Mucosa of stomach (tissue), 1 donor: ENCODE results near the gene RNGTT.

Experiments used
- H3K27me3 ChIP-seq: one replicate; pipeline ENCODE4 v1.7.0; 2013; ENCODE audit warnings: mild to moderate bottlenecking, low read length; ENCODE audit not compliant: control insufficient read depth, insufficient read depth
- H3K36me3 ChIP-seq: one replicate; pipeline ENCODE4 v1.7.0; 2013; ENCODE audit warnings: low read length; ENCODE audit not compliant: control insufficient read depth, insufficient read depth
- H3K4me1 ChIP-seq: one replicate; pipeline ENCODE4 v1.7.0; 2013; ENCODE audit warnings: mild to moderate bottlenecking, low read length; ENCODE audit not compliant: control insufficient read depth, insufficient read depth
- H3K4me3 ChIP-seq: one replicate; pipeline ENCODE4 v1.7.0; 2013; ENCODE audit warnings: low read length
- H3K9ac ChIP-seq: one replicate; pipeline ENCODE4 v1.7.0; 2013; ENCODE audit warnings: mild to moderate bottlenecking, low read length, moderate library complexity
- H3K9me3 ChIP-seq: one replicate; pipeline ENCODE4 v1.7.0; 2013; ENCODE audit warnings: mild to moderate bottlenecking, low read length, moderate library complexity; ENCODE audit not compliant: control insufficient read depth
- donor health status: Pancreatic carcinoma.

RNGTT gene

DNA sequence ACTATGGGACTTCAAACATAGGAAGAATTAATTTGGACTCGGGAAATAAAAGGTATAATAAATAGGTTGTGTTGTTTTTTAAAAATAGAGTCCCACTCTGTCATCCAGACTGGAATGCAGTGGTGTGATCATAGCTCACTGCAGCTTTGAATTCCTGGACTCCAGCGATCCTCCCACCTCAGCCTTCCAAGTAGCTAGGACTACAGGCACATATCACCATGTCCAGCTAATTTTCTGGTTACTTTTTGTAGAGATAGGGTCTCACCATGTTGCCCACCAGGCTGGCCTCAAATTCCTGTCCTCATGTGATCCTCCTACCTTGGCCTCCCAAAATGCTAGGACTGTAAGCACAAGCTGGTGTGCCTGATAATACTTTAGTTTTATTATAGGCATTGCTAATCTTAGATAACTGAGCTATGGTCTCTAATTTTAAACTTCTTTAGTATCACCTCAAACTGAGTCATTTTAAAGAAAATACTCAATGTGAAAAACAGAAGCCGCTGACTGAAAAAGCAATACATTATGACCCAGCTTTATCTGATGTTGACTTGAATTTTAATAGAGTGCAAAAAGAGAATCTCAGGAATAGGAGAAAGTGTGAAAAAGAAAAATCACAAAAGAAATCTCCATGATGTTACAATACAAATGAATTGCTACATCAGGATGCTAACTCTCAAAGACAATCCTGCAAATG lies 251.0 kb downstream of the RNGTT start:
- Histone ChIP-seq H3K4me3 (no peak overlapping the region), H3K27me3 (no peaks in the 10 kb centered on the region), H3K36me3 (no peaks in the 10 kb centered on the region), H3K9me3 (no peaks in the 10 kb centered on the region), H3K4me1 (no peaks in the 10 kb centered on the region), H3K9ac (no peak overlapping the region)

GRCh38 chr6:88709819-88710246 lies 253.6 kb downstream of the RNGTT start:
- no peak overlapping the region for H3K4me3 ChIP-seq
- no peaks in the 10 kb centered on the region for H3K9me3 ChIP-seq
- H3K36me3 ChIP-seq = no peaks in the 10 kb centered on the region
- no peak overlapping the region for H3K9ac ChIP-seq
- H3K27me3 ChIP-seq = no peaks in the 10 kb centered on the region
- H3K4me1 ChIP-seq = no peaks in the 10 kb centered on the region

DNA sequence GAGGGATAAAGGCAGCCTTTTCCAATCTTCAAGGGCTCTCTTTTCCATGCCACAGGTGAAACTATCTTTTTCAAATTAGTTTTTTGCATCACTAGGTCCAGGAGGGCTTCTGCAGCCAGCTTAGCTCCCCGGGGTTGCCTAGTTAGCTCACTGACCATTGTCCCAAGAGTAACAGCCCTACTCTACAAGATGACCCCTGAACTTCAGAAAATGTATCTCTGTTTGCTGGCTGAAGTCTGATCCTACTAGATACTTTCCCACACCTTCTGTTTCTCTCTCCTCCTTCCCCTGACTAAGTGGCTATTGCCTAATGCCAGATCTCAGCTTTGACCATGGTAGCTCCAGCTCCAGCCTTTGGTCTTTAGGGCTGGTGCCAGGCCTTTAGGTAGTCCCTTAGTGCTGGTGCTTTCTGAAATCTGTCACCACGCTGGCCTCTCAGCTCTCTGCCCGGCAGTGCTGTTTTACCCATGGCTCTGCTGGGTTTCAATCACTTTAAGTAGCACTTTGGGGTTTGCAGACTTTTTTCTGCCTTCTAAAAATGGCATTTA lies 255.1 kb downstream of the RNGTT start:
- Histone ChIP-seq H3K4me3 (no peak overlapping the region), H3K36me3 (no peaks in the 10 kb centered on the region), H3K4me1 (no peaks in the 10 kb centered on the region), H3K9me3 (no peaks in the 10 kb centered on the region), H3K27me3 (no peaks in the 10 kb centered on the region), H3K9ac (no peak overlapping the region)

DNA sequence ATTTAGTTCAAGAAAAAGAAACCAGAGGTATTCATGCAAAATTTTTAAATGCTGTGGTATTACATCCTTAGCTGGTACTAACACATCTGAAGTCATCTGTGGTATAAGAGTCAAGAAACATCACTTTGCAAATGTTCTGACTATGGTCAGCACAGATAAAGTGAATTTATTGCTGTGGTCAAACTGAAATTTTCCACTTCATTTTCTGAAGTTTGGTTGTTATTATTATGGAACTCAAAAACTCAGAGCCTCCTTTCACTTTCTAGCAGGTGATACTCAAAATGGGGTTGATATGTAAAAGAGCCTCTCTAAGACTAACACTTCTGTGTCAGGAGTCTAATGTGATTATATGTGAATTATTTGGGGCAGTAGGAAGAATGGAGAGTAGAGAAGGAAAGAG lies 257.8 kb downstream of the RNGTT start:
- Histone ChIP-seq H3K9ac (no peak overlapping the region), H3K4me3 (no peak overlapping the region)

DNA sequence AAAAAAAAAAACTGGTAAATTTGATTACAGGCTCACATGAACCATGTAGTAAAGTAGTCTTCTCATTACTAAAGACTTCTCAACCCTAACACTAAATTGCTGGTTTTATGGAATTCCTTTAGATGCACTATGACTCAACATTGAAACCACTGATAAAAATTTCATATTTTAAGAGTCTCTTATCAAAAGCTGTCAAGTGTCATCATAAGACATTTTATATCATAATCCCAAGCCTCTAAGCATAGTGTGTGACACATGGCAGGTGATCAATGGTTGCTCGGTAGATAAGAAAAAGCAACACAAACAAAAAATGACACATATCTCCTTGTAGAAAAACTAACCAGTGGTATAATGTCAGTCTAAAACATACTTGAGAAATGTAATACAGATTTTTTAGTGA lies 258.4 kb downstream of the RNGTT start:
- H3K4me1 ChIP-seq = no peaks in the 10 kb centered on the region
- no peaks in the 10 kb centered on the region for H3K36me3 ChIP-seq
- H3K9ac ChIP-seq = no peak overlapping the region
- no peaks in the 10 kb centered on the region for H3K27me3 ChIP-seq
- no peak overlapping the region for H3K4me3 ChIP-seq
- H3K9me3 ChIP-seq = no peaks in the 10 kb centered on the region

More for the DNA sequence above, 257.8 kb downstream of the RNGTT start:
- H3K4me1 ChIP-seq = no peaks in the 10 kb centered on the region
- no peaks in the 10 kb centered on the region for H3K36me3 ChIP-seq
- no peaks in the 10 kb centered on the region for H3K27me3 ChIP-seq
- H3K9me3 ChIP-seq = no peaks in the 10 kb centered on the region

- Histone ChIP-seq H3K27me3 (no peaks in the 10 kb centered on the region), H3K4me1 (no peaks in the 10 kb centered on the region), H3K36me3 (no peaks in the 10 kb centered on the region), H3K9me3 (no peaks in the 10 kb centered on the region), H3K4me3 (no peak overlapping the region), H3K9ac (no peak overlapping the region)
Observed at GRCh38 chr6:88702956-88703556, 260.4 kb downstream of the RNGTT start.

- H3K9me3 ChIP-seq = no peaks in the 10 kb centered on the region
- no peaks in the 10 kb centered on the region for H3K27me3 ChIP-seq
- H3K36me3 ChIP-seq = no peaks in the 10 kb centered on the region
- H3K4me1 ChIP-seq = no peaks in the 10 kb centered on the region
- H3K9ac ChIP-seq = no peak overlapping the region
- H3K4me3 ChIP-seq = no peak overlapping the region
Observed at GRCh38 chr6:88698661-88699060, 264.8 kb downstream of the RNGTT start.

DNA sequence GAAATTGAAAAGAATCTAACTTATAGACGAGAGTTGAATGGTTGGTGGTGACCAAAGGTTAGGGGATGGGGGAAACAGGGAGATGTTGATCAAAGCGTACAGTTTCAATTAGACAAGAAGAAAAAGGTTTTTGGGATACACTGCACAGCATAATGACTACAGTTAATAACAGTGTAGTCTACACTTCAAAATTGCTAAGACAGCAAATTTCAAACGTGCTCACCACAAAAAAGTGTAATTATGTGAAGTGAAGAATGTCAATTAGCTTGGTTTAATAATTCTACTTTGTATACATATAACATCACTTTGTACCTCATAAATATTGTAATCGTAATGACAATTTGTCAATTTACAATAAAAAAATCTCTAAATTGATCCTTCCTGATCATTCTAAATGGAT lies 267.5 kb downstream of the RNGTT start:
- Histone ChIP-seq H3K36me3 (no peaks in the 10 kb centered on the region), H3K27me3 (no peaks in the 10 kb centered on the region), H3K4me1 (no peaks in the 10 kb centered on the region), H3K9ac (no peak overlapping the region), H3K4me3 (no peak overlapping the region), H3K9me3 (no peaks in the 10 kb centered on the region)

DNA sequence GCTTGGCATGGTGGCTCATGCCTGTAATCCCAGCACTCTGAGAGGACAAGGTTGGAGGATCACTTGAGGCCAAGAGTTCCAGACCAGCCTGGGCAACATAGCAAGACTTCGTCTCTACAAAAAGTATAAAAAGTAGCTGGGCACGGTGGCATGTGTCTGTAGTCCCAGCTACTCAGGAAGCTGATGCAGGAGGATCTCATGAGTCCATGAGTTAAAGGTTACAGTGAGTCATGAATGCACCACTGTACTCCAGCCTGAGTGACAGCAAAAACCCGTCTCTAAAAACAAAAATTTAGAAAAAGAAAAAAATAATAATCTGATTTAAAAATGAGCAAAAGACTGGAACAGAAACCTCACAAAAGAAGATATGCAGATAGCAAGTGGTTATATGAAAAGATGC lies 279.7 kb downstream of the RNGTT start:
- Histone ChIP-seq H3K9me3 (no peaks in the 10 kb centered on the region), H3K4me3 (no peak overlapping the region), H3K4me1 (no peaks in the 10 kb centered on the region), H3K27me3 (no peaks in the 10 kb centered on the region), H3K36me3 (no peaks in the 10 kb centered on the region), H3K9ac (no peak overlapping the region)

GRCh38 chr6:88680654-88681053 lies 282.8 kb downstream of the RNGTT start:
- H3K9me3 ChIP-seq = no peaks in the 10 kb centered on the region
- H3K36me3 ChIP-seq = no peaks in the 10 kb centered on the region
- no peaks in the 10 kb centered on the region for H3K27me3 ChIP-seq
- H3K4me3 ChIP-seq = no peak overlapping the region
- no peaks in the 10 kb centered on the region for H3K4me1 ChIP-seq
- no peak overlapping the region for H3K9ac ChIP-seq

- Histone ChIP-seq H3K4me3 (no peak overlapping the region), H3K4me1 (no peaks in the 10 kb centered on the region), H3K9me3 (no peaks in the 10 kb centered on the region), H3K27me3 (no peaks in the 10 kb centered on the region), H3K9ac (no peak overlapping the region), H3K36me3 (no peaks in the 10 kb centered on the region)
Observed at GRCh38 chr6:88679841-88680240, 283.6 kb downstream of the RNGTT start.

DNA sequence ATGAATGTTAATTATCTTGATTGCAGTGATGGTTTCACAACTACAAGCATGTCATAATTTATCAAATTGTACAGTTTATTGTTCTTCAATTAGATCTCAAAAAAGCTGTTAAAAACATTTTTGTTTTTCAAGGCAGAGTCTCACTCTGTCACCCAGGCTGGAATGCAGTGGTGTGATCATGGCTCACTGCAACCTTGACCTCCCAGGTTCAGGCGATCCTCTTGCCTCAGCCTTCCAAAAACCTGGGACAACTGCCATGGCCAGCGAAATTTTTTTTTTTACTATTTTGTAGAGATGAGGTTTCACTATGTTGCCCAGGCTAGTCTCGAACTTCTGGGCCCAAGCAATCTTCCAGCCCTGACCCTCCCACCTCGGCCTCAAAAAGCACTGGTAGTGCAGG lies 286.1 kb downstream of the RNGTT start:
- Histone ChIP-seq H3K9ac (no peak overlapping the region), H3K4me1 (no peaks in the 10 kb centered on the region), H3K36me3 (no peaks in the 10 kb centered on the region), H3K27me3 (no peaks in the 10 kb centered on the region), H3K4me3 (no peak overlapping the region), H3K9me3 (no peaks in the 10 kb centered on the region)
